Measurements from ENCODE around the gene DUSP10. TPM values are rescaled to one million over a fixed set of nuclear protein-coding genes. Genes with fewer than 3 reads are reported as not detected.

The DUSP10 gene
- total RNA-seq, 6 experiments from 2014 or later, result 30.5 to 48.9 (median 43.8) TPM

DNA sequence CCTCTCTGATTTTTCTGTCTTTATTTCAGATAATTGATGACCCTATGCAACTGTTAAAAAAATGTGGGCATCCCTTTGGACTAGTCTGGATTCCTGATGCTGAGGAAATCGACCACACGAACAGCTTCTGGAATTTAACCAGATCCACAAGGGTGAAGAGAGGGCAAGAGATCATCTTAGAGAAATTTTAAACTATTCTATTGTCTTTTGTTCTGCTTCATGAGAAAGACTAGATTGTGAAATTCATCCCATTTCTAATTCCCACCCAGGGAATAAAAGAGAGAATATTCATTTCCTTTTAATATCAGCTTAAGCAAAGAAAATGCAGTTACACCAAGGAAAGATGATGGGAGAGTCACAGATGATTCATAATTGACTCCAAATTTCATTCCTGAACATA, 71.8 kb downstream of the DUSP10 start:
- H3K27me3 Mint-ChIP-seq (ENCODE audit: insufficient read depth), result no peaks in the 10 kb centered on the region
- no peaks in the 10 kb centered on the region for H3K36me3 Mint-ChIP-seq (ENCODE audit: low read depth)
- no peak for DNase-seq
- H3K4me1 Mint-ChIP-seq (ENCODE audit: low read depth), result peaks cover 47% of the 10 kb centered on the region
- no peak overlapping the region for H3K4me3 Mint-ChIP-seq
- TF ChIP-seq, protein P1, sequence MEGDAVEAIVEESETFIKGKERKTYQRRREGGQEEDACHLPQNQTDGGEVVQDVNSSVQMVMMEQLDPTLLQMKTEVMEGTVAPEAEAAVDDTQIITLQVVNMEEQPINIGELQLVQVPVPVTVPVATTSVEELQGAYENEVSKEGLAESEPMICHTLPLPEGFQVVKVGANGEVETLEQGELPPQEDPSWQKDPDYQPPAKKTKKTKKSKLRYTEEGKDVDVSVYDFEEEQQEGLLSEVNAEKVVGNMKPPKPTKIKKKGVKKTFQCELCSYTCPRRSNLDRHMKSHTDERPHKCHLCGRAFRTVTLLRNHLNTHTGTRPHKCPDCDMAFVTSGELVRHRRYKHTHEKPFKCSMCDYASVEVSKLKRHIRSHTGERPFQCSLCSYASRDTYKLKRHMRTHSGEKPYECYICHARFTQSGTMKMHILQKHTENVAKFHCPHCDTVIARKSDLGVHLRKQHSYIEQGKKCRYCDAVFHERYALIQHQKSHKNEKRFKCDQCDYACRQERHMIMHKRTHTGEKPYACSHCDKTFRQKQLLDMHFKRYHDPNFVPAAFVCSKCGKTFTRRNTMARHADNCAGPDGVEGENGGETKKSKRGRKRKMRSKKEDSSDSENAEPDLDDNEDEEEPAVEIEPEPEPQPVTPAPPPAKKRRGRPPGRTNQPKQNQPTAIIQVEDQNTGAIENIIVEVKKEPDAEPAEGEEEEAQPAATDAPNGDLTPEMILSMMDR (IDR thresholded peaks at IDR 0.05), result no peak
- no peaks in the 10 kb centered on the region for H3K9me3 Mint-ChIP-seq
- no peak overlapping the region for H3K27ac Mint-ChIP-seq

DNA sequence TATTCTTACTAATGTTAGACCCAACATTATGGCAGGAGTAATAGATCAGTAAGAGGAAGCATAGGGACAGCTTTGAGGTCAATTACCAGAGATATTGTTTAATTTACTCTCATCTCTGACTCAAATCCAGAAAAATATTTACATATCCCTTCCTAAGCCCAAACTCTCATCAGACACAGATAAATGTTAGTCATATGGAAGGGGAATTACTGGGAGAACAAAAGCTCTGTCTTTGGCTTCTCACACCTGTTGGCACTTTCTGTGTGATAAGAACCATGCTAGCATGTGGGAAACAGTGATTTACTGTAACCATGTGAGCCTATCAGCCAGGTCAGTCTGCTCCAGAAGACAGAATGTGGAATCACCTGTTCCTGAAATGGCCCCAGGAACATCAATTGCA, 72.4 kb downstream of the DUSP10 start:
- Mint-ChIP-seq H3K27me3 (ENCODE audit: insufficient read depth) (no peaks in the 10 kb centered on the region), H3K27ac (no peak overlapping the region), H3K4me1 (ENCODE audit: low read depth) (peaks cover 43% of the 10 kb centered on the region), H3K9me3 (no peaks in the 10 kb centered on the region), H3K4me3 (no peak overlapping the region), H3K36me3 (ENCODE audit: low read depth) (no peaks in the 10 kb centered on the region)
- TF ChIP-seq, protein P1 (IDR thresholded peaks at IDR 0.05), result no peak
- DNase-seq, result no peak

DNA sequence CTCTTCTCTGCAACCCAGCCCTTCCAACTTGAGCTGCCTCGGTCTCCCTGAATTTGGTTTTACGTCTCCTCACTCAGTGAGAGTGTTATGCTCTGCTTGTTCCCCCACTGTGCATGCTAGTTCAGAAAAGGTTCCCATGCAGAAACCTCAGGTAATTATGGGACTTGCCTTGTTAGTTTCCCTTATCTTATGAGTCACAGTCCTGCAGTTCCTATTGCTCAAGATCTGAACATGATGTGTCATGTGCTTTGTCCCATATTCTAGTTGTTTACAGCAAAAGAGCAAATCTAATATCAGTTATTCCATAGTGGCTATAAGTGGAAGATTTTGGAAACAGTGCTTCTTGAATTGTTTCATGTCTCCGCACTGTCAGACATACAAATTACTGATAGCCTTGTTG, 74.4 kb downstream of the DUSP10 start:
- Mint-ChIP-seq H3K27me3 (ENCODE audit: insufficient read depth) (no peaks in the 10 kb centered on the region), H3K36me3 (ENCODE audit: low read depth) (no peaks in the 10 kb centered on the region), H3K4me3 (no peak overlapping the region), H3K4me1 (ENCODE audit: low read depth) (peaks cover 53% of the 10 kb centered on the region), H3K27ac (no peak overlapping the region), H3K9me3 (no peaks in the 10 kb centered on the region)
- TF ChIP-seq, protein P1 (IDR thresholded peaks at IDR 0.05), result no peak
- DNase-seq, result peak; percentile 55

DNA sequence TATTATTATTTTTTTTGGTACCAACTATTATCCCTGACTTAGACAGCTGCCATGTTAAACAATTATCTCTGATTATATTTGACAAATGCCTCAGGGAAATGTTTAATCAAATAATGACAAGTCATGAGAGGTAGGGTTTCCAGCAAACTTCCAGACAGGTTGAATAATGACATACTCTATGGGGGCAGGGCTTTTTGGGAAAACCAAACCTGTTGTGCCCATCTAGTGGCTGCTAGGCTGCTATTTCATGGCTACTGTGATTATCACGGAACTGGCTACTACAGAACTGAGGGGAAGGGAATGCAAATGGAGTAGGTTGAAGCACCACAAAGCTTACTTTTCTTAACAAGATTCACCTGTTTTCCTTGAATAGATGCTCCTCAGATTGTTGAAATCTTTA, 77.6 kb downstream of the DUSP10 start:
- Mint-ChIP-seq H3K27me3 (ENCODE audit: insufficient read depth) (no peaks in the 10 kb centered on the region), H3K4me3 (no peak overlapping the region), H3K36me3 (ENCODE audit: low read depth) (no peaks in the 10 kb centered on the region), H3K4me1 (ENCODE audit: low read depth) (peaks cover 24% of the 10 kb centered on the region), H3K27ac (no peak overlapping the region), H3K9me3 (no peaks in the 10 kb centered on the region)
- TF ChIP-seq, protein P1 (IDR thresholded peaks at IDR 0.05), result no peak
- DNase-seq, result no peak

DNA sequence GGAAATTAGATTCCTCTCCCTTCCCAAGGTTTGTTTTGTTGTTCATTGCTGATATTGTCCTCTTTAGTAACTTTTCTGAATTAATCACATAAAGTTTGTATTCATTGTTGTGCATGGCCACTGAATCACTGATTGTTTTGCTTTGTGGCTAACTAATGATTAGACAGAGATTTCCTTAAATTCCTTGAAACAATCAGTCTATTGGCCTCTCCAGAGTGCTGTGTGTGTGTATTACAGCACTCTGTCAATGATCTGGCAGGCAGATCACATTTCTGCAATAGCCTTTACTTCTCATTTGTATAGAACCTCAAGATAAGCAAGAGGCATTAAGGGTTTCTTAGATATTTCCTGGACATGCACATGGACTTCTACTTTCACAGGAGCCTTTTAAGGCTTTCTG, 78.6 kb downstream of the DUSP10 start:
- Mint-ChIP-seq H3K9me3 (no peaks in the 10 kb centered on the region), H3K27ac (no peak overlapping the region; the same call in 1 of the 2 replicates), H3K27me3 (ENCODE audit: insufficient read depth) (no peaks in the 10 kb centered on the region), H3K4me3 (no peak overlapping the region), H3K4me1 (ENCODE audit: low read depth) (peaks cover 23% of the 10 kb centered on the region), H3K36me3 (ENCODE audit: low read depth) (no peaks in the 10 kb centered on the region)
- TF ChIP-seq, protein P1 (IDR thresholded peaks at IDR 0.05), result no peak
- no peak for DNase-seq

DNA sequence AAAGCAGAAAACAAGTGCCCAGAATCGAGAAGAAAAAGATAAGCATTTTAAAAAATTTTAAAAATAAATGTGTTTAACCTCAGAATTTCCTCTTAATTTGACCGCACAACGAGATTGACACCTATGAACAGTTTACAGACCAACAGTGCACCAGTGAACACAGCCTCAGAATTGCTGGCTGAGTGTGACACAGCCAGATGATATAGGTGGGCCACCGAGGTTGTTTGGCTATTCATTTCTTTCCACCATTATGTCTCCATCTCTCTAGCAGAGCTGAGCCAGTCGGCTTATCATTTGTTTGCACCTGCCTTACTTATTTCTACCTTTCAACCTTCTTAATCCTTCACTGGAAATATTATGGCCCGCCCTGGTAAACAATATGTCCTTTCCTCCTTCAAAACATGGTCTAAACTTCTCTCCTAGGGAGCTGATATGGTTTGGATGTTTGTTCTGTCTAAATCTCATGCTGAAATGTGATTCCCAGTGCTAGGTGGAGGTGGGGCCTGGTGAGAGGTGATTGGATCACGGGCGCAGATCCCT, 86.1 kb downstream of the DUSP10 start:
- TF ChIP-seq, protein P1 (IDR thresholded peaks at IDR 0.05), result no peak
- H3K9me3 Mint-ChIP-seq, result no peaks in the 10 kb centered on the region
- H3K36me3 Mint-ChIP-seq (ENCODE audit: low read depth), result no peaks in the 10 kb centered on the region
- no peak overlapping the region for H3K27ac Mint-ChIP-seq
- H3K4me1 Mint-ChIP-seq (ENCODE audit: low read depth), result no peaks in the 10 kb centered on the region
- no peak overlapping the region for H3K4me3 Mint-ChIP-seq
- no peak for DNase-seq
- no peaks in the 10 kb centered on the region; the same call in 1 of the 2 replicates for H3K27me3 Mint-ChIP-seq (ENCODE audit: insufficient read depth)
